HG03060 (cell line): ENCODE results near the gene IGFL4.

Experiments
- ATAC-seq: cut with Tn5 transposase; IDR thresholded peaks from one replicate; pipeline ENCODE4 v1.9.1; 2021; ENCODE audit warnings: low read depth, moderate number of reproducible peaks; ENCODE audit not compliant: unreplicated experiment

The IGFL4 gene

GRCh38 chr19:45998834-45999233 lies 42.0 kb downstream of the IGFL4 start:
- ATAC-seq = no peak

GRCh38 chr19:45996933-45997332 lies 43.9 kb downstream of the IGFL4 start:
- no peak for ATAC-seq

GRCh38 chr19:45995715-45996385 lies 45.0 kb downstream of the IGFL4 start:
- ATAC-seq = no peak

GRCh38 chr19:45994998-45995714 lies 45.6 kb downstream of the IGFL4 start, which contains the start of gene CCDC61:
CCDC61 (plus strand) TSS chr19:45995467; CDS start chr19:46003019, 7,552 bp downstream.
- ATAC-seq = peak; percentile 96

GRCh38 chr19:45994456-45994997 lies 46.3 kb downstream of the IGFL4 start:
- no peak for ATAC-seq

- no peak for ATAC-seq
Measured at GRCh38 chr19:45990113-45990728, 50.6 kb downstream of the IGFL4 start.
